ENCODE measurements around the gene RER1.
A peak's percentile ranks its signal among the peaks of the same experiment; 100 is the strongest.

RER1 gene

DNA sequence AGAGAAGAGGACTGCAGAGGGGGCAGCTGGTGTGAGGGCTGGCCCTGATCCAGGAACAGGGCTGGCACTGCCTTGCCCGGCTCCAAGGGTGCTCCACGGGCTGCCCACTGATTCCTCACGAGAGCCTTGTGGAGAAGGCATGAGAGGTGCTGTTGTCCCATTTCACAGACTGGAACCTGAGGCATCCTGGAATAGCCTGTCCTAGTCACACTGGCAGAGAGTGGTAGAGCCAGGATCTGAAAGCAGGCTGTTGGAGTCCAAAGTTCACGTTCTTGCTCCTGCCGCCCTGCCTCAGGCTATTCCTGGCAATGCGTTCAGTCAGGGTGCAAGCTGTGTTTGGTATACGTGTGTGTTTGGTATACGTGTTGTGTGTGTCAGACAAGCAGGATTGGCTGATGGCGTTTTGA is 1.8 kb downstream of the RER1 start:
- peaks cover 0 to 51% (median 39%) of the 10 kb centered on the region in 5 donors for H3K36me3 ChIP-seq (ENCODE audit: control insufficient read depth in 5 of 5, insufficient read depth in 5 of 5, low read length in 5 of 5)
- H3K27ac ChIP-seq (ENCODE audit: low read depth, low read length): peak overlapping the region; percentile 55
- peaks cover 0 to 5% (median 0%) of the 10 kb centered on the region in 5 donors for H3K27me3 ChIP-seq (ENCODE audit: control insufficient read depth in 5 of 5, insufficient read depth in 4 of 5, low read length in 5 of 5)
- H3K9ac ChIP-seq (ENCODE audit: low read length in 5 of 5): peak overlapping the region in 4 of 5 donors; percentile 26 to 88 (median 67)
- peaks cover 0 to 2% (median 0%) of the 10 kb centered on the region in 5 donors for H3K9me3 ChIP-seq (ENCODE audit: control insufficient read depth in 5 of 5, low read length in 5 of 5)
- peaks cover 16 to 51% (median 39%) of the 10 kb centered on the region in 5 donors for H3K4me1 ChIP-seq (ENCODE audit: control insufficient read depth in 5 of 5, insufficient read depth in 5 of 5, low read length in 5 of 5)
- no peak overlapping the region for H3K4me3 ChIP-seq (ENCODE audit: low read depth in 1 of 5, low read length in 5 of 5)

- peaks cover 20 to 58% (median 46%) of the 10 kb centered on the region in 5 donors for H3K4me1 ChIP-seq (ENCODE audit: control insufficient read depth in 5 of 5, insufficient read depth in 5 of 5, low read length in 5 of 5)
- H3K9me3 ChIP-seq (ENCODE audit: control insufficient read depth in 5 of 5, low read length in 5 of 5): peaks cover 0 to 2% (median 0%) of the 10 kb centered on the region in 5 donors
- no peak overlapping the region for H3K4me3 ChIP-seq (ENCODE audit: low read depth in 1 of 5, low read length in 5 of 5)
- H3K9ac ChIP-seq (ENCODE audit: low read length in 5 of 5): peak overlapping the region in 1 of 5 donors; percentile 29
- peaks cover 0 to 58% (median 45%) of the 10 kb centered on the region in 5 donors for H3K36me3 ChIP-seq (ENCODE audit: control insufficient read depth in 5 of 5, insufficient read depth in 5 of 5, low read length in 5 of 5)
- peaks cover 0 to 5% (median 0%) of the 10 kb centered on the region in 5 donors for H3K27me3 ChIP-seq (ENCODE audit: control insufficient read depth in 5 of 5, insufficient read depth in 4 of 5, low read length in 5 of 5)
- no peak overlapping the region for H3K27ac ChIP-seq (ENCODE audit: low read depth, low read length)
These were observed 2.6 kb downstream of the RER1 start for GRCh38 chr1:2394220-2394619.

DNA sequence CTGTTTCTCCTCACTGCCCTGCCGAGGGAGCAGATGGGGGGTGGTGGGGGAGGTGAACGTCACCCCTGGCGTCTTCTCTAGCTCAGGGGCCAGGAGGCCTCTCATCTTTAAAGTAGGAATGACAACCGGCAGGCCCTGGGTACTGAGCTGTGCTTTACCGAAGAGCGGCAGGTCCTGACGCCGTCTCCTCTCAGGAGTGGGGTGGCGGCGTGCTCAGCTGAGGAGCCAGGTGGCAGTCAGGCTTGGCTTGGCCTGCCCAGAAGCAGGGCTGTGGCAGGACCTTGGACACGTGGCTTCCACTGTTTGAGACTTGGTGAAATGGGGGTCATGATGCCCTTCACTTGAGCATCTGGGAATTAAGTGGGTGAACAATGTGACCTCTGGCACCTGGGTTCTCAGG is 3.1 kb downstream of the RER1 start:
- H3K9me3 ChIP-seq (ENCODE audit: control insufficient read depth in 5 of 5, low read length in 5 of 5): peaks cover 0 to 2% (median 0%) of the 10 kb centered on the region in 5 donors
- no peak overlapping the region for H3K4me3 ChIP-seq (ENCODE audit: low read depth in 1 of 5, low read length in 5 of 5)
- H3K36me3 ChIP-seq (ENCODE audit: control insufficient read depth in 5 of 5, insufficient read depth in 5 of 5, low read length in 5 of 5): peaks cover 0 to 63% (median 51%) of the 10 kb centered on the region in 5 donors
- H3K27ac ChIP-seq (ENCODE audit: low read depth, low read length): no peak overlapping the region
- H3K9ac ChIP-seq (ENCODE audit: low read length in 5 of 5): peak overlapping the region in 1 of 5 donors; percentile 82
- H3K4me1 ChIP-seq (ENCODE audit: control insufficient read depth in 5 of 5, insufficient read depth in 5 of 5, low read length in 5 of 5): peaks cover 20 to 63% (median 50%) of the 10 kb centered on the region in 5 donors
- H3K27me3 ChIP-seq (ENCODE audit: control insufficient read depth in 5 of 5, insufficient read depth in 4 of 5, low read length in 5 of 5): peaks cover 0 to 5% (median 0%) of the 10 kb centered on the region in 5 donors

GRCh38 chr1:2395245-2395644 is 3.6 kb downstream of the RER1 start:
- Histone ChIP-seq H3K4me3 (ENCODE audit: low read depth in 1 of 5, low read length in 5 of 5) (no peak overlapping the region), H3K27me3 (ENCODE audit: control insufficient read depth in 5 of 5, insufficient read depth in 4 of 5, low read length in 5 of 5) (peaks cover 0 to 5% (median 0%) of the 10 kb centered on the region in 5 donors), H3K9ac (ENCODE audit: low read length in 5 of 5) (peak overlapping the region in 1 of 5 donors; percentile 82), H3K9me3 (ENCODE audit: control insufficient read depth in 5 of 5, low read length in 5 of 5) (peaks cover 0 to 2% (median 0%) of the 10 kb centered on the region in 5 donors), H3K36me3 (ENCODE audit: control insufficient read depth in 5 of 5, insufficient read depth in 5 of 5, low read length in 5 of 5) (peaks cover 0 to 68% (median 56%) of the 10 kb centered on the region in 5 donors), H3K27ac (ENCODE audit: low read depth, low read length) (no peak overlapping the region), H3K4me1 (ENCODE audit: control insufficient read depth in 5 of 5, insufficient read depth in 5 of 5, low read length in 5 of 5) (peaks cover 20 to 62% (median 48%) of the 10 kb centered on the region in 5 donors)

GRCh38 chr1:2396059-2396458 is 4.4 kb downstream of the RER1 start:
- Histone ChIP-seq H3K27ac (ENCODE audit: low read depth, low read length) (no peak overlapping the region), H3K4me1 (ENCODE audit: control insufficient read depth in 5 of 5, insufficient read depth in 5 of 5, low read length in 5 of 5) (peaks cover 20 to 54% (median 39%) of the 10 kb centered on the region in 5 donors), H3K36me3 (ENCODE audit: control insufficient read depth in 5 of 5, insufficient read depth in 5 of 5, low read length in 5 of 5) (peaks cover 3 to 75% (median 63%) of the 10 kb centered on the region in 5 donors), H3K9me3 (ENCODE audit: control insufficient read depth in 5 of 5, low read length in 5 of 5) (peaks cover 0 to 2% (median 0%) of the 10 kb centered on the region in 5 donors), H3K4me3 (ENCODE audit: low read depth in 1 of 5, low read length in 5 of 5) (no peak overlapping the region), H3K27me3 (ENCODE audit: control insufficient read depth in 5 of 5, insufficient read depth in 4 of 5, low read length in 5 of 5) (peaks cover 0 to 5% (median 0%) of the 10 kb centered on the region in 5 donors), H3K9ac (ENCODE audit: low read length in 5 of 5) (peak overlapping the region in 1 of 5 donors; percentile 82)

GRCh38 chr1:2396476-2396875 is 4.8 kb downstream of the RER1 start:
- Histone ChIP-seq H3K36me3 (ENCODE audit: control insufficient read depth in 5 of 5, insufficient read depth in 5 of 5, low read length in 5 of 5) (peaks cover 3 to 77% (median 64%) of the 10 kb centered on the region in 5 donors), H3K9ac (ENCODE audit: low read length in 5 of 5) (no peak overlapping the region), H3K27me3 (ENCODE audit: control insufficient read depth in 5 of 5, insufficient read depth in 4 of 5, low read length in 5 of 5) (peaks cover 0 to 5% (median 0%) of the 10 kb centered on the region in 5 donors), H3K4me3 (ENCODE audit: low read depth in 1 of 5, low read length in 5 of 5) (no peak overlapping the region), H3K4me1 (ENCODE audit: control insufficient read depth in 5 of 5, insufficient read depth in 5 of 5, low read length in 5 of 5) (peaks cover 20 to 51% (median 37%) of the 10 kb centered on the region in 5 donors), H3K27ac (ENCODE audit: low read depth, low read length) (no peak overlapping the region), H3K9me3 (ENCODE audit: control insufficient read depth in 5 of 5, low read length in 5 of 5) (peaks cover 0 to 2% (median 0%) of the 10 kb centered on the region in 5 donors)

GRCh38 chr1:2397007-2397679 is 5.5 kb downstream of the RER1 start:
- no peak overlapping the region for H3K27ac ChIP-seq (ENCODE audit: low read depth, low read length)
- peaks cover 0 to 2% (median 0%) of the 10 kb centered on the region in 5 donors for H3K9me3 ChIP-seq (ENCODE audit: control insufficient read depth in 5 of 5, low read length in 5 of 5)
- H3K27me3 ChIP-seq (ENCODE audit: control insufficient read depth in 5 of 5, insufficient read depth in 4 of 5, low read length in 5 of 5): peaks cover 0 to 5% (median 0%) of the 10 kb centered on the region in 5 donors
- peaks cover 3 to 84% (median 71%) of the 10 kb centered on the region in 5 donors for H3K36me3 ChIP-seq (ENCODE audit: control insufficient read depth in 5 of 5, insufficient read depth in 5 of 5, low read length in 5 of 5)
- H3K4me3 ChIP-seq (ENCODE audit: low read depth in 1 of 5, low read length in 5 of 5): no peak overlapping the region
- H3K4me1 ChIP-seq (ENCODE audit: control insufficient read depth in 5 of 5, insufficient read depth in 5 of 5, low read length in 5 of 5): peaks cover 20 to 51% (median 36%) of the 10 kb centered on the region in 5 donors
- no peak overlapping the region for H3K9ac ChIP-seq (ENCODE audit: low read length in 5 of 5)

- Histone ChIP-seq H3K4me1 (ENCODE audit: control insufficient read depth in 5 of 5, insufficient read depth in 5 of 5, low read length in 5 of 5) (peaks cover 4 to 33% (median 19%) of the 10 kb centered on the region in 5 donors), H3K27ac (ENCODE audit: low read depth, low read length) (no peak overlapping the region), H3K36me3 (ENCODE audit: control insufficient read depth in 5 of 5, insufficient read depth in 5 of 5, low read length in 5 of 5) (peaks cover 3 to 92% (median 79%) of the 10 kb centered on the region in 5 donors)
These were observed 7.2 kb downstream of the RER1 start for GRCh38 chr1:2398871-2399270.

DNA sequence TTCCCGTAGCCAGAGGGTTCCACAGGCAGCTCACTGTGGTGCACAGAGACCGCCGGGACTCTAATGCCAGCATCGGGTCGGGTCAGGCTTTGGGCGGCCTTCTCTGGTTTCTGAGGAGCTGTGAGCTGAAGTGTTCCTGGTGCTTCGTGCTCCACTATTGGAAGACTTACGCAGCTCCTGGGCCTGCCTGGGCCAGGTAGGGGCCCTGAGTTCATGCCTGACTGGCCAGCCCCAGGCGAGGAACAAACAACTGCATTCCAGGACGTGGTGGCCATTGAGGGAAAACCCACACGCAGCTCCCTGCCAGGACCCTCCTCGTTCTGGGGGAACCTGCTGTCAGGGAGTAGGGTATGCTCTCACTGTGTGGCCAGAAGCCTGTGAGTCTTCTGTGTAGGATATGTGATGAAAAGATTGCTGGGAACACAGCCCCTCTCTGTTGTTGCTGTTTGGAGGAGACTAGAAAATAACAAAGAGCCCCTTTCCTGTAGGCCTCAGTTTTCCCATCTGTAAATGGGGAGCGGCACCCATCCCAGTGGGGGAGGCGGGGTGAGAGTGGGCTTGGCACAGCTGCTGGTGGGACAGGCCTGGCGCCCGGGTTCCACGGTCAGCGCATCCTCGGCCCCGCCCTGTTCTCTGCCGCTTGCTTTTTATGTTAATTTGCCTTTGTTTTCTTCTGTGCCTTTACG is 8.4 kb downstream of the RER1 start:
- Histone ChIP-seq H3K4me1 (ENCODE audit: control insufficient read depth in 5 of 5, insufficient read depth in 5 of 5, low read length in 5 of 5) (peaks cover 0 to 24% (median 12%) of the 10 kb centered on the region in 5 donors), H3K9me3 (ENCODE audit: control insufficient read depth in 5 of 5, low read length in 5 of 5) (peaks cover 0 to 2% (median 0%) of the 10 kb centered on the region in 5 donors), H3K27ac (ENCODE audit: low read depth, low read length) (no peak overlapping the region), H3K9ac (ENCODE audit: low read length in 5 of 5) (peak overlapping the region in 2 of 5 donors; percentile 10 to 49), H3K4me3 (ENCODE audit: low read depth in 1 of 5, low read length in 5 of 5) (no peak overlapping the region), H3K36me3 (ENCODE audit: control insufficient read depth in 5 of 5, insufficient read depth in 5 of 5, low read length in 5 of 5) (peaks cover 3 to 93% (median 86%) of the 10 kb centered on the region in 5 donors), H3K27me3 (ENCODE audit: control insufficient read depth in 5 of 5, insufficient read depth in 4 of 5, low read length in 5 of 5) (peaks cover 0 to 5% (median 0%) of the 10 kb centered on the region in 5 donors)

More at GRCh38 chr1:2398871-2399270, 7.2 kb downstream of the RER1 start:
- Histone ChIP-seq H3K9ac (ENCODE audit: low read length in 5 of 5) (peak overlapping the region in 1 of 5 donors; percentile 49), H3K9me3 (ENCODE audit: control insufficient read depth in 5 of 5, low read length in 5 of 5) (peaks cover 0 to 2% (median 0%) of the 10 kb centered on the region in 5 donors), H3K27me3 (ENCODE audit: control insufficient read depth in 5 of 5, insufficient read depth in 4 of 5, low read length in 5 of 5) (peaks cover 0 to 5% (median 0%) of the 10 kb centered on the region in 5 donors), H3K4me3 (ENCODE audit: low read depth in 1 of 5, low read length in 5 of 5) (no peak overlapping the region)

Measured in subcutaneous abdominal adipose tissue (tissue), 5 donors.